HL-60 (cell line): ENCODE measurements around the gene B4GALT2.

Source experiments
- DNase-seq, 2 experiments: peaks; one replicate each; pipeline ENCODE4 v3.0.0-alpha.2; 2010 to 2020; ENCODE audit warnings: low read depth in 1 of 2, low spot score in 1 of 2
- H3K27ac ChIP-seq: fragments of 250-450 bp; sonication (Bioruptor Pico); replicated peaks from 2 replicates; pipeline ENCODE4 v1.5.1; 2020; ENCODE audit warnings: mild to moderate bottlenecking, moderate library complexity
- H3K27me3 ChIP-seq: fragments of 250-450 bp; sonication (Bioruptor Pico); 2 replicates; pipeline ENCODE4 v1.5.1; 2021; ENCODE audit warnings: mild to moderate bottlenecking, moderate library complexity; ENCODE audit not compliant: insufficient read depth, poor library complexity, severe bottlenecking
- H3K4me3 ChIP-seq: replicated peaks from 2 replicates; pipeline ENCODE4 v1.5.1; 2011; ENCODE audit warnings: mild to moderate bottlenecking, control low read depth, low read length; ENCODE audit not compliant: insufficient read depth
- CTCF ChIP-seq: IDR thresholded peaks from one replicate; pipeline ENCODE4 v1.5.1; 2011; ENCODE audit warnings: low read length, control low read depth, inconsistent platforms; ENCODE audit not compliant: insufficient read depth
- GABPA ChIP-seq: IDR thresholded peaks from 2 replicates; pipeline ENCODE4 v1.6.1; 2012; ENCODE audit warnings: low read depth
- POLR2AphosphoS5 ChIP-seq: IDR thresholded peaks from 2 replicates; pipeline ENCODE4 v1.6.1; 2012; ENCODE audit warnings: low read depth
- REST ChIP-seq: IDR thresholded peaks from 2 replicates; pipeline ENCODE4 v1.6.1; 2012; ENCODE audit warnings: low read depth; ENCODE audit not compliant: insufficient replicate concordance
- SPI1 ChIP-seq: IDR thresholded peaks from 2 replicates; pipeline ENCODE4 v1.6.1; 2012; ENCODE audit warnings: low read depth, mild to moderate bottlenecking, borderline replicate concordance

B4GALT2 gene

GRCh38 chr1:44038876-44039657, 60.1 kb downstream of the B4GALT2 start:
- Histone ChIP-seq H3K27ac (no peak overlapping the region), H3K4me3 (no peak overlapping the region), H3K27me3 (no peaks in the 10 kb centered on the region)
- TF ChIP-seq REST (no peak), SPI1 (no peak)
- DNase-seq: no peak

GRCh38 chr1:44040418-44040817, 61.4 kb downstream of the B4GALT2 start:
- Histone ChIP-seq H3K27me3 (no peaks in the 10 kb centered on the region), H3K27ac (no peak overlapping the region), H3K4me3 (no peak overlapping the region)
- DNase-seq: no peak
- TF ChIP-seq REST (no peak), GABPA (no peak), POLR2AphosphoS5 (no peak), CTCF (no peak), SPI1 (no peak)
